Fibroblast of gingiva (primary cell): ENCODE measurements around the gene SMIM17.
"Not testable (repeated sequence)": the region's sequence is repeated elsewhere in the genome, so short reads cannot be mapped to it uniquely, and the experiment has no call there.

Experiments used
- DNase-seq: peaks from one replicate; pipeline ENCODE4 v3.0.0-alpha.2; 2011; ENCODE audit warnings: low read depth

SMIM17 gene

DNA sequence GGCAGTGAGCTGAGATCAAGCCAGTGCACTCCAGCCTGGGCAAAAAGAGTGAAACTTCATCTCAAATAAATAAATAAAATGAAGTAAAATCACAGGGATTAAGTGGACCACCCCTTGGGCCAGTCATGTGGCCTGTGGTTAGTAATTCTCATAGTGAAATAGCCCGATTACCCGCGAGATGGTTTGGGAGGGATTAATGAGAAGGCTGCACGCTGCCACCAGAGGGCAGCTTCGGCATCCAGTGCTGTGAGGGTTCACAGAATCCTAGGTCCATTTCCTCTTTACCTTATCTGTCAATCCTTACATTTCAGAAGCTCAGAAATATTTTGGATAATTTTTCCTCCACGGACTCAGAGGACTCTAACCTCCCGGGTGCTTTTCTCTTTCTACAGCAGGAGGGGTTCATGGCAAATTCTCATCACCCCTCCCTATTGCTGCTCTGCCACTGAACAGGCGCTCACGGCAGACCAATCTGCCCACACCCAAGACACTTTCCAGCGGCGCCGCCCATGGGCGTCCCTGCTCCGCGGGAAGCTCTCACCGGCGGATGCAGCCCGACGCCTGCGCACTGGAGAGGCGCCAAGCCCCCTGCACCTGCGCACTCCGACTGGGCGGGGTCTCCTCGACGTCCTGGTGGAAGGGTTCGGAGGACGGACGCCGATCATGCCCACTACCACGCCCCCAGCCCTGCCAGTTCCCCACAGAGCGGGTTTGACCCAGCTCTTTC lies 17.6 kb downstream of the SMIM17 start:
- no peak for DNase-seq

DNA sequence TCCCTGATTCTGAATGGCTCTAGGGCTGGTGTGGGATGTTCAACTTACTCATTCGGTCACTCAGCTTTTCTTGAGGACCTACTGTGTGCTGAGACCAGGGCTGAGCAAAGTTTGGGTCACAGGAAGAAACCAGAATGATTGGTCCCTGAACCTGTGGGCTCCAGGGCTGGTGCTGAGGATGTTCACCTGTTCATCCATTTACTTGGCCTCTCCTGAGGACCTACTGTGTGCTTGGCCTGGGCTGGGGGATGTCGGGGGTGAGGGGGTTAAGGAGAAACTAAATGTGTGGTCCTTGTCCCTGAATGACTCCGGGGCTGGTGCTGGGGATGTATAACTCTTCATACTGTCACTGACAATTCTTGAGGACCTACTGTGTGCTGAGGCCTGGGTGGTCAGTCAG lies 18.3 kb downstream of the SMIM17 start:
- DNase-seq: no peak

DNA sequence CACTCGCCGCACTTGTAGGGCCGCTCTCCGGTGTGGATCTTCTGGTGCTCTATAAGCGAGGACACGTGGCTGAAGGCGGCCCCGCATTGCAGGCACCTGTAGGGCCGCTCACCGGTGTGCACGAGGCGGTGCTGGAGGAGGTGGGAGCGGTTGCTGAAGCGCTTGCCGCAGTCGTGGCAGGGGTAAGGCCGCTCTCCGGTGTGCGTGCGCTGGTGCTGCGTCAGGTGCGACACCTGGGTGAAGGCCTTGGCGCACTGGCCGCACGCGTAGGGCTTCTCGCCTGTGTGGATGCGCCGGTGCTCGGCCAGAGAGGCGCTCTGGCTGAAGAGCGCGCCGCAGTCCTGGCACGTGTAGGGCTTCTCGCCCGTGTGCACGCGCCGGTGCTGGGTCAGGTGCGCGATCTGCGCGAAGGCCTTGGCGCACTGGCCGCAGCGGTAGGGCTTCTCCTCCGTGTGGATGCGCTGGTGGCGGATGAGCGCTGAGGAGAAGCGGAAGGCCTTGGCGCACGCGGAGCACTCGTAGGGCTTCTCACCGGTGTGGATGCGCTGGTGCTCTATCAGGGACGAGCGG lies 21.1 kb downstream of the SMIM17 start:
- no peak for DNase-seq

DNA sequence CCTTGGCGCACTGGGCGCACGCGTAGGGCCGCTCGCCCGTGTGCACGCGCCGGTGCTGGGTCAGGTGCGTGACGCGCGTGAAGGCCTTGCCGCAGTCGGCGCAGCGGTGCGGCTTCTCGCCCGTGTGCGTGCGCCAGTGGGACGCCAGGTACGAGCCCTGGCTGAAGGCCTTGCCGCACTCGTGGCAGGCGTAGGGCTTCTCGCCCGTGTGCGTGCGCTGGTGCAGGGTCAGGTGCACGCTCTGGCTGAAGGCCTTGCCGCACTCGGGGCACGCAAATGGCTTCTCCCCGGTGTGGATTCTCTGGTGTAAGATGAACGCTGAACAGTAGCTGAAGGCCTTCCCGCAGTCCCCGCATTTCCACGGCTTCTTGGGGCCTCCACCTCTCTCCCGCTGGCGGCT lies 21.6 kb downstream of the SMIM17 start:
- no peak for DNase-seq

DNA sequence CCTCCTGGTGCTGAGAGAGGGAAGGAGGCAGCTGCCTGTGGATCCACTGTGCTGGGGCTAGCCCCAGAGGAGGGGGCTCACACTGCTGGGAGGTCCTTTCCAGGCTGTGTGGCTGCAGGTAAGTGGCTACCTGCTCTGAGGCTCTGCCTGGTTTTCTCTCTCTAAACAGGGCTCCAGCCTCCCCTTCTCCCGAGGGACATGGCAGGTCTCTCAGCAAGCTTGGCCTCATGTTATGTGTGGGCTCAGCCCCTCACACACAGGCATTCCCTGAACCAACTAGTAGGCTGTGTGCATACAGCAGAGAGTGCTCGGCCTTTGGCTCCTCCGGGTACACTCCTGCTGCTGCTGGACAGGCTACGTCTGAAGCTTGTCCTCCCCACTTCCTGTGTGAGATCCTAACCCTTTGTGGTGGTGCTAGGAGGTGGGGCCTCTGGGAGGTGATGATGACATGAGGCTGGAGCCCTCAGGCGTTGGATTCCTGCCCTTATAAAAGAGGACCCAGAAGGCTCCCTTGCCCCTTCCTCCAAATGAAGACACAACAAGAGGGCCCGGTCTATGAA lies 24.4 kb downstream of the SMIM17 start:
- no peak for DNase-seq

DNA sequence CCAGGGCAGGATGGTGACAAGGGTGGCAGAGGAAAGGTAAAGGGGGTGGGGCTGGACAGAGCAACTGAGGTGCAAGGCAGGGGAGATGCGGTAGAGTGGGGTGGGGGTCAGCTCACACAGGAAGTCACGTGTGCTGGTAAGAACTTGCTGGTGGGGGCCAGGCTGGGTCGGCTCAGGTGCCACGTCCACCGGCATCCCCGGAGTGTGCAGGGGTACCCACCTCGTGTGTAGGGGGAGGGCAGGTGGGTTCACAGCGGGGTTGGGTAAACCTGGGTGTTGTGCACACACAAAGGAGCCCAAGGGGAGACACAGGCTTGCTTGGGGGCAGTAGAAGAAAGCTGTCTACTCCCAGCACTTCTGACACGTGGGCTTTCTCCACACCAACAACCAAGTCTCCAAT lies 25.7 kb downstream of the SMIM17 start:
- DNase-seq: no peak

DNA sequence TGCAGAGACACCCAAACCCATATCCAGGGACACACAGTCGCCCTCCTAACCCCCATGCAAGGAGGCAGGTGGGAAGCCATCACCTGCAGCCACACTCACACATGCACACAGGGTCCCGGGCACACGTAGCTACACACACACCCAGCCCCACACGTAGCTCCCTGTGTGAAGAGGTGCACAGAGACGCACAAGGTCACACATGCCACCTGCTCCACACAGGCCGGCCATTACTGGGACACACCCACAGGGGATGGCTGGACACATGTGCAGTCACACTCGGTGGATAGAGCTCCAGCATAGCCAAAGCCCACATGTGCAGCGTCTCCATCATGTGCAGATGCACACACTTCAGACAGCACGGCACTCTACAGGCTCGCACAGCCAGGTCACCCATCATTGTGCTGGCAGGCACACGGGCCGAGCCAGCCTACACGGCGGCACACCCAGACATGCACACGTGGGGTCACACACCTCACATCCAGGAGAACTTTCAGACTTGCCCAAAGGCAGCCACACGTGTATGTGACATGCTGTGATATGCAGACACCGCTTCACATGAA lies 27.5 kb downstream of the SMIM17 start:
- DNase-seq: no peak

DNA sequence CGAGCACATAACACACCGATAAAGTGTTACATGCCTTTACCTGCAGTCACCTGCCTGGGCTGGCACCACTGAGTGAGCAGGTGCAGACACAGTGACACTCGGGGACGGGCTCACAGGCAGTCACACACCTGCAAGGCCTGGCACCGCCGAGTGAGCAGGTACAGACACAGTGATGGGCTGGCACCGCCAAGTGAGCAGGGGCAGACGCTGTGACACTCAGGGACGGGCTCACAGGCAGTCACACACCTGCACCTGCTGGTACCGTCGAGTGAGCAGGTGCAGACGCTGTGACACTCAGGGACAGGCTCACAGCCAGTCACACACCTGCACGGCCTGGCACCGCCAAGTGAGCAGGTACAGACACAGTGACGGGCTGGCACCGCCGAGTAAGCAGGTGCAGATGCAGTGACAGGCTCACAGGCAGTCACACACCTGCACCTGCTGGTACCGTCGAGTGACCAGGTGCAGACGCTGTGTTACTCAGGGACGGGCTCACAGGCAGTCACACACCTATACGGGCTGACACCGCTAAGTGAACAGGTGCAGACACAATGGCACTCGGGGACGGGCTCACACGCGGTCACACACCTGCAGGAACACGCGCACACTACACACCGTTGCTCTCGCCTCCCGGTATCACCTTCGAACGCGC lies 28.1 kb downstream of the SMIM17 start:
- no peak for DNase-seq

DNA sequence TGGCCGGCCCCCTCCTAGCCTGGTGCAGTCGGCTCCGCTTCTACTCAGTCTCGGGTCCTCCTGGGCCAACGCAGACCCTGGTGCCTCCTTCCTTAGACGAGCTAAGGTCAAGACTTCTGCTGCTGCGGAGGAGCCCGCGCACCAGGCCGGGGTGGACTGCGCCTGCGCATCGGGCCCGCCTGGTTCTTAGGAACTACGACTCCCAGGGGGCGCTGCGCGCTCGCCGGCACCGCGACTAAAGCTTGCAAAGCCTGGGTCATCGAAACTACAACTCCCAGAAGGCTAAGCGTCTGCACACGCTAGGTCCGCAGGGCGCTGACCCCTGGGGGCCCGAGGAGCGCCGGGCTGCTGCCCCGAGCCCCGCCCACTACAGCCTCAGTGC lies 28.6 kb downstream of the SMIM17 start, which contains the start of gene ZNF835:
TSS of gene ZNF835 (minus strand) at position 145 of the 382 bp plus-strand sequence. CDS start 6,559 bp downstream, outside the sequence.
- peak; percentile 11 for DNase-seq

DNA sequence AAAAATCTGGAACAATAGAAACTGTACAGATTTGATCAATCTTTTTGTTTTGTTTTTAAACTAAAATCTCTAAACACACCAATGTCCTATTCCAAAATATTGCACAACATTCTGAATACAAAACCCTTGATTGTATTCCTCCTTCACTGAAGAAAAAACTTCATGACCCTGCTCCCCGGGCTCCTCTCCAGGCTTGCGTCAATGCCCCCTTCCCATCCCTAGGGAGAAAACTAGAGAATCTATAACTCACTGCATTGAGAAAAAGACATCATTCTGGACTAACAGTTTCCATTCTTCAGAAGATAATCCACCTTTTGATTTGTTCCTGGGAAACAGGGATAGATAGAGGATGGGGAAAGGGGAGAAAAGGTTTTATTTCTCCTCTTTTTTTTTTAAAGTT lies 29.7 kb downstream of the SMIM17 start:
- not testable (repeated sequence) for DNase-seq

DNA sequence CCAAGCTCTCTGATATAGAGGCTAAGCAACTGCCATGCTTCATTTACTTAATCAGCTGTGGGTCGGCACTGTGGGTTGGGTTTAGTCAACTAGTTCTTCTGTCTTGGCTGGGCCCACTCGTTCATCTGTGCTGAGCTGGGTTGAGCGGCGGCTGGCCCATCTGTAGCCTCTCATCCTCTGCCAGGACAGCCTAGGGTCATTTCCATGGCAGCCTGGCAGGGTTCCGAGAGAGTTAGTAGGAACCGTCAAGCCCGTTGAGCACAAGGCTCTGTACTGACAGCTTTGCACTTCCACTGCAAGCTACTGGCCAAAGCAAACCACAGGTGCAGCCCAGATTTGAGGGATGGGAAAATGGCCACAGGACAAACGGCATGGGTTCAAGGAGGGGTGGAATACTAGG lies 35.2 kb downstream of the SMIM17 start:
- DNase-seq: no peak

DNA sequence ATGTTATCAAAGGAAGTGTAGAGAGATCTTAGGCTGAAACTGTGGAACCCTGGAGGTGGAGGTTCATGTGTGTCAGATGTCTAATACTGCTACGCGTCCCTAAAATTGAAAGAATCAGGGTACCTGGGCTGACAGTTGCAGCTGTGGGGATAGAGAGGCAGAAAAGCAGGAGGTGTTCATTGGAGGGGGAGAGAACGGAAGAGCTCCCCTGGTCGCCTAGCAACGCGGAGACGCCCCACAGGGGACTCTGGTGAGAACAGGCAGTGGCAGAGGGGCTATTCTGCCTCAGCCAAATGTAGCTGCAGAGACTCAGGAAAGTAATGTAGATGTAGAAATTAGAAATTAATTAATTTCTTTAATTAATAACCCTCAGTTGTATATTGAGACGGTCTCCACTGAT lies 38.7 kb downstream of the SMIM17 start:
- DNase-seq: no peak

DNA sequence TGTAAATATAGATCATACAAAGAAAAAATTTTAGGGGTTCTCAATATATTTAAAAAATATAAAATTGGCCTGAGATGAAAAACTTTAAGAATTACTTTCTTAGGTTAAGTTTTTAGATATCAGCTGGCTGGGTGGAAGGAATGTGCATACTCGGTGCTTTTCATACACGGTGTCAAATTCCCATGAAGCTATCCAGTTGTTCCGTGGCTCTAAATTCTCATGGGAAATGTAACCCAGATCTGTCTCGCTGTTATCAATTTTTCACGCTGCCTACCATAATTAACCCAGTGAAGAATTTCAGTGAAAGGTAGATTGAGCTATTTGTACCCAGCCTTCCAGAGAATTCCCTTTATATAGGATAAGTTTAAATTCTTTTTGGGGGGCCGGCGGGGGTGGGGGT lies 40.2 kb downstream of the SMIM17 start:
- DNase-seq: no peak

DNA sequence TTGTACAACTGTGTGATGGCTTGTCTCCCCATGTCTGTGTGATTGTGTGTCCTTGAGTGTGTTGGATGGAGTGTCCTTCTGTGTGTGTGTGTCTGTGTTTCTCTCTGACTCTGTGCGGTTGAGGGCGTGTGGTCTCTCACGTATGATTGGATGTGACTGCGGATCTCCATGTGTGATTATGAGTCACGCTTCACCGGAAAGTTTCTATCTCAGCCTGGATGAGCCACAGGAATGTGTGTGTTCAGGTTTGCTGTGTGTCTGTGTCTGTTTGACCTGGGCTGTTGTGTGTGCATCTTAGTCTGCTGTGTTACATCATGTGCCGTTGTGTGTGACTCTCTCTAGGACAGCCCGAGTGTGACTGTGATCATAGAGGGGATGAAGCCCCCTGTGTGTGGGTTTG lies 44.1 kb downstream of the SMIM17 start:
- no peak for DNase-seq

DNA sequence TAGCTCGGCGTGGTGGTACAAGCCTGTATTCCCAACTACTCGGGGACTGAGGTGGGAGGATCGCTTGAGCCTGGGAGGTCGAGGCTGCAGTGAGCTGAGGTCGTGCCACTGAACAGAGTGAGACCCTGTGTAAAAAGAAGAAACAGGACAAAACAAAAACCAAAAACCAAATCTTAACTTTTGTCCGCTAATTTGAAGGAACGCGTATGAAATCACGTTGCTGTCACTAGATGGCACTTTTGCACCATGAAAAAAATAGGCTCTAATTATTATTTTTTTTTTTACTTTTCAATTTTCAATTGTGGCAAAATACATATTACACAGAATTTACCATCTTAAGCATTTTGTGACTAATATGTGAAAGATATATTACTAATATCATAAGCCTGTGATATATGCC lies 46.2 kb downstream of the SMIM17 start:
- no peak for DNase-seq

DNA sequence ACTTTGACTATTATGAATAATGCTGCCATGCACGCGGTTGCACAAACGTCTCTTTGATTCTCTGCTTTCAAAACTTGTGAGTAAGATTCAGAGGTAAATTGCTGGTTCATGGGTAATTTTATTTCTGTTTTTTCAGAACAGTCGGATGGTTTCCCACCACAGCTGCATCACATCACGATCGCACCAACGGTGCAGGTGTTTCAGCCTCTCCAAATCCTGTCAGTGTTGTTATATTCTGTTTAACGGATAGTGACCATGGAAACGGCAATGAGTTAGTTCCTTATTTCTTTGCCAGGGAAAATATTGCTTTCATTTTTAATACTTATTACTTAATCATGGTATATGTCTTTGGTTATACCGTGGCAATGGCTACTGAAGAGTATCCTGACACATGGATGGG lies 47.7 kb downstream of the SMIM17 start:
- DNase-seq: no peak

DNA sequence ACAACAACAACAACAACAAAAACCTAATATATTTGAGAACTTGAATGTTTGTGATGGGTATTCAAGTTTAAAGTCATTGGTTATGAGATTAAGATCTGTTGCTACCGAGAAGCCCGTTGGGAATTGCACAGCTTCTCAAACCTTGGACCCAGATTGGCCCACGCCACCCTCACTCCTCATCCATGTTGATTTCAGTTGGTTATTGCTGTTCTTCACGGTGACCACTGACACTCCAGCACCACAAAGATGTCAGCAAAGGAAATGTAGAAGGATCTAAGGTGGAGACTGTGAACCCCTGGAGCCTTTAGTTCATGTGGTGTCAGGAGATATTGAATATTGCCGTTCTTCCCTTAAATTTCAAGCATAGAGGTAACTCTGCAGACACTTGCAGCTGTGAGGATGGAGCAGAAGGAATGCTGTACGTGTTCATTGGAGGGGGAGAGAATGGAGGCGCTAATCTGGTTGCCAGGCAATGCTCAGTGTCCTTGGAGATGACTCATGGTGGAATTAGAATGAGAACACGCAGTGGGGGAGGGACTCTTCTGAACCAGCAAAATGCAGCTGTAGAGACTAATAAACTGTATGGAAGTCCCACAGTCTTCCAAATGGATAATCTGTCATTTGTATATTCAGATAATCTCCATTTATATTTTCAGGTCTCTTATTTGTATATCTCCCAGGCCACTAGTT lies 49.4 kb downstream of the SMIM17 start:
- no peak for DNase-seq

DNA sequence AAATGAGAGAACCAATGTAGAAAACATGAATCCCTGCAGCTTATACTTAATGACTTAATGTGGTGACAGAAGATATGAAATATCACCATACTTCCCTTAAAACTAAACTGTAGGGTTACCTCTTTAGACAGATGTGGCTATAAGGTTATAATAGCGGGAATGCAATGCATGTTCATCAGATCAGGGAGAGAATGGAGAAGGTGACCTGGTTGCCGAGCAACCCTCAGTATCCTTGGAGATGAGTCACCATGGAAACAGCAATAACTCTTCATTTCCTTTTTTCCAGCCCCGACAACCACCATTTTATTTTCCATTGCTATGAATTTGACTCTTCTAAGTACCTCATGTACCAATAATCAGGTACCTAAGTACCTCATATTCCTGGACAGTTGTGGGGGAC lies 56.6 kb downstream of the SMIM17 start:
- DNase-seq: no peak

DNA sequence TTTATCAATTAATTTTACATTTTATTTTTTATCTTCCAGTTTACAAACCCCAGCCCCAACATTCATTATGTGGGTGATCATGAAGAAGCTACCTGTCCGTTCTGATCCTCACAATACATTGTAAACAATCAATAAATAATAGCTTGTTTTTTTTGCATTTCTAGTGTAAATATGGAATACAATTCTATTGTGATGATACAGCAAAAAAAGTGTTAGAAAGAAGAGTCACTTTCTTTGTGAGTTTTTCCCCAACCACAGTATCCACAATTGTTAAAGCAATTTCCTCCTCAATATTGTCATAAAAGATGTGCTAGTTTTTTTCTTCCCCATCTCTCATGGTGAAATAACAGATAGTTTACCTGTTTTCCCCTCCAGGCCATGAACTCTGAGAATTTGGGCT lies 58.9 kb downstream of the SMIM17 start:
- no peak for DNase-seq

DNA sequence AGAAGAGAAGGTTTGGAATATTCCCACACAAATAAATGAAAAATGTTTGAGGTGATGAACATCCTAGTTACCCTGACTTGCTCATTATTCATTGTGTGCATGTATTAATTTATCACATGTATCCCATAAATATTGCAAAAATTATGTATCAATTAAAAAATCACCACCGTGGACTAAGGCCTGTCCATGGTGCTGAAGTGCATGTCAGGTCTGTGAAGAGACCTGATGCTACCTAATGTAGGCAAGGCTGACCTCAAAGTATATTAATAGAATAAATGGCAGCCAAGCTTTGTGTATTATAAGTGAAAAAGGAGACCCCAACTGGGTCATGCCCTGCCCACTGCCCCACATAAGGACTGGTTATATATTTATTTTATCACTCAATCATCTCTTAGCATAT lies 63.0 kb downstream of the SMIM17 start:
- no peak for DNase-seq
